ENCODE measurements around the gene DLGAP1. TPM values are rescaled to one million over a fixed set of nuclear protein-coding genes. Genes with fewer than 3 reads are reported as not detected.

The DLGAP1 gene
- total and polyA plus RNA-seq, 2 of the 4 experiments (the other 2 are of a cell fraction), result under 0.01 to 0.09 TPM

DNA sequence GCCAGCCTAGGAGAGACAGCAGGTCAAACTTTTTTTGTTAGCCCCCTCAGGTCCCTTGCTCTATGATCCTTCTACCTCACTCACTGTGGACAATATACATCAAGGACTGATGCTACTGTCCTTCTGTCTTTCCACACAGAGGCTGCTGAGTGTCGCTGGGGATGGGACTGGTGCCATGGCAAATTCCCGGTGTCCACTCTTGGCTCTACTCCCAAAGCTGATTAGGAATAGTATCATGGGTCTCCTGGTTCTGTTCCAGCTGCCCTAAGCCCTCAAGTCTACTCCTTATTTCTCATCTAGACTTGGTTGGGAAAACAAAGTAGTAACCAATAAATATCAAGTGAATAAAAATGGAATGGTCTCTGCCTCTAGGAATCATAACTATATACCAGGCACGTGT lies 563.9 kb downstream of the DLGAP1 start:
- Histone ChIP-seq H3K27ac (ENCODE audit: insufficient read depth, low read length) (no peak overlapping the region), H2BK20ac (ENCODE audit: low read depth, low read length) (no peak overlapping the region), H3K18ac (ENCODE audit: low read depth, low read length) (no peak overlapping the region), H3K4me2 (ENCODE audit: low read depth, low read length) (no peak overlapping the region), H2BK15ac (ENCODE audit: low read depth, low read length) (peak overlapping the region; percentile 74; the same call in 2 of the 3 replicates), H3K56ac (ENCODE audit: extremely low read depth, insufficient read depth, low read length) (no peak overlapping the region), H3K27me3 (ENCODE audit: control insufficient read depth, insufficient read depth, low read length) (no peaks in the 10 kb centered on the region), H3K14ac (replicated peaks; ENCODE audit: low read depth, low read length) (no peak overlapping the region), H3K23ac (ENCODE audit: low read depth, low read length) (no peak overlapping the region), H3K4me1 (ENCODE audit: control insufficient read depth, insufficient read depth, low read length) (peaks cover 7% of the 10 kb centered on the region), H2AK5ac (ENCODE audit: low read depth, low read length) (no peak overlapping the region; the same call in 1 of the 2 replicates), H3K9me1 (ENCODE audit: insufficient read depth, low read length) (no peaks in the 10 kb centered on the region), H4K8ac (ENCODE audit: low read depth in 2 of 2, low read length in 2 of 2) (no peak overlapping the region), H4K20me1 (ENCODE audit: insufficient read depth, low read length) (no peaks in the 10 kb centered on the region), H3K4ac (ENCODE audit: low read depth, low read length) (no peak overlapping the region), H2AK9ac (replicated peaks; ENCODE audit: low read depth, low read length, poor library complexity) (peak overlapping the region; percentile 74), H3K36me3 (ENCODE audit: control insufficient read depth, insufficient read depth, low read length) (no peaks in the 10 kb centered on the region), H2BK5ac (ENCODE audit: low read depth, low read length, poor library complexity, severe bottlenecking) (no peak overlapping the region), H3K4me3 (ENCODE audit: insufficient read depth, low read depth, low read length) (no peak overlapping the region), H3K9ac (ENCODE audit: low read depth, low read length) (no peak overlapping the region), H3K79me1 (ENCODE audit: low read depth in 1 of 2, low read length in 2 of 2) (no peaks in the 10 kb centered on the region), H4K91ac (ENCODE audit: insufficient read depth, low read depth, low read length) (no peak overlapping the region), H2AFZ (replicated peaks; ENCODE audit: low read length, poor library complexity) (no peak overlapping the region), H2BK120ac (ENCODE audit: low read depth, low read length) (no peak overlapping the region), H3K9me3 (ENCODE audit: control insufficient read depth, insufficient read depth, low read length) (no peaks in the 10 kb centered on the region), H4K5ac (ENCODE audit: low read depth, low read length) (no peak overlapping the region)
- no TSS peak for BruUV-seq (replicated peaks)
- no peak for DNase-seq
- TF ChIP-seq NFE2L2 (IDR thresholded peaks at IDR 0.05; ENCODE audit: low read depth, low read length) (no peak), RFX5 (IDR thresholded peaks at IDR 0.05; ENCODE audit: low read depth, low read length) (no peak), RCOR1 (IDR thresholded peaks at IDR 0.05; ENCODE audit: insufficient replicate concordance, low read length) (no peak), CEBPB (IDR thresholded peaks at IDR 0.05; ENCODE audit: low read depth, low read length) (no peak), RAD21 (IDR thresholded peaks at IDR 0.05; ENCODE audit: low read length) (no peak), SMC3 (IDR thresholded peaks at IDR 0.05; ENCODE audit: low read depth, low read length) (no peak), MXI1 (IDR thresholded peaks at IDR 0.05; ENCODE audit: borderline replicate concordance, low read depth, low read length) (no peak), MAZ (IDR thresholded peaks at IDR 0.05; ENCODE audit: borderline replicate concordance, low read depth, low read length) (no peak), CHD1 (IDR thresholded peaks at IDR 0.05; ENCODE audit: low read depth, low read length) (no peak), FOS (IDR thresholded peaks at IDR 0.05; ENCODE audit: low read depth, low read length) (no peak), MAFK (IDR thresholded peaks at IDR 0.05; ENCODE audit: low read depth, low read length) (no peak), POLR2A (IDR thresholded peaks at IDR 0.05; ENCODE audit: low read depth, low read length) (no peak), USF2 (IDR thresholded peaks at IDR 0.05; ENCODE audit: low read depth, low read length) (no peak), BHLHE40 (IDR thresholded peaks at IDR 0.05; ENCODE audit: low read depth, low read length) (no peak)
- TF ChIP-seq, protein P1, sequence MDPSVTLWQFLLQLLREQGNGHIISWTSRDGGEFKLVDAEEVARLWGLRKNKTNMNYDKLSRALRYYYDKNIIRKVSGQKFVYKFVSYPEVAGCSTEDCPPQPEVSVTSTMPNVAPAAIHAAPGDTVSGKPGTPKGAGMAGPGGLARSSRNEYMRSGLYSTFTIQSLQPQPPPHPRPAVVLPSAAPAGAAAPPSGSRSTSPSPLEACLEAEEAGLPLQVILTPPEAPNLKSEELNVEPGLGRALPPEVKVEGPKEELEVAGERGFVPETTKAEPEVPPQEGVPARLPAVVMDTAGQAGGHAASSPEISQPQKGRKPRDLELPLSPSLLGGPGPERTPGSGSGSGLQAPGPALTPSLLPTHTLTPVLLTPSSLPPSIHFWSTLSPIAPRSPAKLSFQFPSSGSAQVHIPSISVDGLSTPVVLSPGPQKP (IDR thresholded peaks at IDR 0.05; ENCODE audit: borderline replicate concordance, low read depth, low read length), result no peak
- TF ChIP-seq, protein P2, sequence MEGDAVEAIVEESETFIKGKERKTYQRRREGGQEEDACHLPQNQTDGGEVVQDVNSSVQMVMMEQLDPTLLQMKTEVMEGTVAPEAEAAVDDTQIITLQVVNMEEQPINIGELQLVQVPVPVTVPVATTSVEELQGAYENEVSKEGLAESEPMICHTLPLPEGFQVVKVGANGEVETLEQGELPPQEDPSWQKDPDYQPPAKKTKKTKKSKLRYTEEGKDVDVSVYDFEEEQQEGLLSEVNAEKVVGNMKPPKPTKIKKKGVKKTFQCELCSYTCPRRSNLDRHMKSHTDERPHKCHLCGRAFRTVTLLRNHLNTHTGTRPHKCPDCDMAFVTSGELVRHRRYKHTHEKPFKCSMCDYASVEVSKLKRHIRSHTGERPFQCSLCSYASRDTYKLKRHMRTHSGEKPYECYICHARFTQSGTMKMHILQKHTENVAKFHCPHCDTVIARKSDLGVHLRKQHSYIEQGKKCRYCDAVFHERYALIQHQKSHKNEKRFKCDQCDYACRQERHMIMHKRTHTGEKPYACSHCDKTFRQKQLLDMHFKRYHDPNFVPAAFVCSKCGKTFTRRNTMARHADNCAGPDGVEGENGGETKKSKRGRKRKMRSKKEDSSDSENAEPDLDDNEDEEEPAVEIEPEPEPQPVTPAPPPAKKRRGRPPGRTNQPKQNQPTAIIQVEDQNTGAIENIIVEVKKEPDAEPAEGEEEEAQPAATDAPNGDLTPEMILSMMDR (conservative IDR thresholded peaks at IDR 0.05; ENCODE audit: low read depth, low read length), result no peak
- CTCF ChIA-PET, result interaction anchor here (1.1 kb wide), 1 partner anchor 94 kb away, joined by 3 read pairs; no protein-coding TSS in a partner anchor
- intact Hi-C loops (cut with micrococcal nuclease) (no loop called here), dilution Hi-C loops (cut with HindIII; ENCODE audit: low sequenced_read_pairs, unreplicated experiment) (no loop called here), in situ Hi-C loops (cut with MboI; ENCODE audit: low sequenced_read_pairs) (no loop called here)
- no peak for ATAC-seq (ENCODE audit: low read depth)
- POLR2A ChIA-PET (ENCODE audit: unreplicated experiment), result no interaction called here
- WGBS, 2 experiments (ENCODE audit: extremely low coverage in 2 of 2, insufficient read length in 1 of 2), result no CpG with 5 or more reads among the region's 3 CpGs
